GM12878 (cell line): ENCODE results near the gene HERC2. TPM values are rescaled to one million over a fixed set of nuclear protein-coding genes. Genes with fewer than 3 reads are reported as not detected.
"Not testable (repeated sequence)": the region's sequence is repeated elsewhere in the genome, so short reads cannot be mapped to it uniquely, and the experiment has no call there.

ENCODE experiments used
- ATAC-seq: fragments of 200-7000 bp; cut with Tn5 transposase; 3 replicates; pipeline ENCODE4 v1.9.1; 2020; ENCODE audit warnings: mild to moderate bottlenecking, moderate library complexity
- BruUV-seq: library from RNA; stranded (reverse); fragments of 400-500 nt; replicated peaks from 2 replicates; lab custom pipeline; 2021; lab: Mats Ljungman, UMichigan
- CTCF ChIA-PET: fragments of 300-600 bp; sonication (Branson Sonifier 250); formaldehyde crosslinking; extraction: SDS; loops from one replicate; lab custom pipeline; 2021; ENCODE audit warnings: inconsistent platforms; lab: Yijun Ruan, JAX
- POLR2A ChIA-PET: fragments of 350-600 bp; formaldehyde crosslinking; extraction: SDS; loops from one replicate; lab custom pipeline; 2021; ENCODE audit warnings: inconsistent platforms; lab: Charles Lee
- RAD21 ChIA-PET: fragments of 300-600 bp; sonication (Branson Sonifier 250); formaldehyde crosslinking; loops from one replicate; lab custom pipeline; 2023; ENCODE audit warnings: antibody characterized with exemption; ENCODE audit not compliant: unreplicated experiment; lab: Charles Lee
- SMC1A ChIA-PET: fragments of 300-600 bp; sonication (Branson Sonifier 250); formaldehyde crosslinking; loops from one replicate; lab custom pipeline; 2023; ENCODE audit not compliant: unreplicated experiment, uncharacterized antibody; lab: Charles Lee
- DNase-seq: peaks from one replicate; pipeline ENCODE4 v3.0.0-alpha.2; 2011; ENCODE audit warnings: low read depth, low spot score
- FAIRE-seq: peaks from 3 replicates; lab custom pipeline; 2011; peaks lifted over from hg19 to GRCh38; lab: Jason Lieb, UNC
- H2AFZ ChIP-seq: 2 replicates; pipeline ENCODE4 v1.6.0; 2011; ENCODE audit warnings: low read depth, low read length, control low read depth; ENCODE audit not compliant: control insufficient read depth
- H3K27ac ChIP-seq: 2 replicates; pipeline ENCODE4 v1.5.1; 2011; ENCODE audit warnings: control low read depth; ENCODE audit not compliant: control insufficient read depth, insufficient read depth
- H3K27me3 ChIP-seq, 2 experiments: replicated peaks in 1 of 2; 2 replicates each; pipeline versions ENCODE4 v1.6.0 to v1.6.1; 2011; ENCODE audit warnings: low read length in 1 of 2; ENCODE audit not compliant: control insufficient read depth in 2 of 2, insufficient read depth in 2 of 2
- H3K36me3 ChIP-seq, 2 experiments: 2 replicates each; pipeline ENCODE4 v1.5.1; 2011; ENCODE audit warnings: low read length in 1 of 2; ENCODE audit not compliant: control insufficient read depth in 2 of 2, insufficient read depth in 2 of 2
- H3K4me1 ChIP-seq: 2 replicates; pipeline ENCODE4 v1.6.1; 2011; ENCODE audit warnings: mild to moderate bottlenecking, low read length, moderate library complexity, mixed read lengths; ENCODE audit not compliant: control insufficient read depth, insufficient read depth
- H3K4me2 ChIP-seq: 2 replicates; pipeline ENCODE4 v1.6.0; 2011; ENCODE audit warnings: control low read depth; ENCODE audit not compliant: control insufficient read depth, insufficient read depth
- H3K4me3 ChIP-seq: fragments of 200-600 bp; sonication (generic); 2 replicates; pipeline ENCODE4 v1.5.1; 2016
- H3K79me2 ChIP-seq: 2 replicates; pipeline ENCODE4 v1.6.0; 2011; ENCODE audit warnings: low read length; ENCODE audit not compliant: control insufficient read depth, insufficient read depth
- H3K9ac ChIP-seq: 2 replicates; pipeline ENCODE4 v1.8.0; 2011; ENCODE audit warnings: low read length, control low read depth, mixed read lengths; ENCODE audit not compliant: control insufficient read depth, insufficient read depth
- H3K9me3 ChIP-seq: replicated peaks from 3 replicates; pipeline ENCODE4 v1.5.1; 2011; ENCODE audit warnings: mild to moderate bottlenecking, low read length; ENCODE audit not compliant: control insufficient read depth, insufficient read depth
- H4K20me1 ChIP-seq: 2 replicates; pipeline ENCODE4 v1.6.0; 2011; ENCODE audit not compliant: control insufficient read depth, insufficient read depth
- BCL11A ChIP-seq: IDR thresholded peaks from 2 replicates; pipeline ENCODE4 v1.6.1; 2011; ENCODE audit warnings: low read depth, low read length
- IRF5 ChIP-seq: fragments of 450-650 bp; IDR thresholded peaks from 2 replicates; pipeline ENCODE4 v1.6.1; 2017; ENCODE audit warnings: borderline replicate concordance
- REST ChIP-seq: IDR thresholded peaks from 2 replicates; pipeline ENCODE4 v1.6.1; 2012; ENCODE audit warnings: mild to moderate bottlenecking, low read depth, low read length
- SREBF2 ChIP-seq: IDR thresholded peaks from 2 replicates; pipeline ENCODE4 v1.6.1; 2012; ENCODE audit warnings: mild to moderate bottlenecking, low read length
- ZNF274 ChIP-seq: IDR thresholded peaks from one replicate; pipeline ENCODE4 v1.8.0; 2011; ENCODE audit not compliant: insufficient read length, insufficient read depth
- WGBS: methylation state at CpG from one replicate; pipeline ENCODE4 v1.1.6; 2016; ENCODE audit warnings: low lambda C conversion rate; ENCODE audit not compliant: insufficient replicate concordance, insufficient coverage; ENCODE audit errors: missing lambda C conversion rate; 5-methylcytosine and 5-hydroxymethylcytosine counted together
- in situ Hi-C: fragments of 300-500 bp; cut with MboI; formaldehyde crosslinking; loops from 9 replicates; pipeline ENCODE4 v1.14.3; 2018; ENCODE audit warnings: mixed read lengths
- intact Hi-C: fragments of 100-400 bp; cut with micrococcal nuclease; formaldehyde crosslinking; loops from one replicate; pipeline ENCODE4 v1.14.2; 2022; ENCODE audit not compliant: unreplicated experiment
- polyA plus RNA-seq, 11 experiments: library from polyadenylated mRNA; depleted of rRNA in 4 of 11; unstranded in 6 of 11; stranded (reverse) in 5 of 11; fragments of >200 nt; fragmentation: Nextera tagmentation in 4 of 11; fragmentation: Illumina TruSeq in 1 of 11; extraction: Ambion mirVana in 4 of 11; extraction: Trizol in 1 of 11; gene quantifications; 1 replicate in 1 of 11; 2 replicates in 10 of 11; pipeline versions ENCODE4 v1.2.1 to v1.2.3, GENCODE V29; 2011 to 2016; ENCODE audit warnings: inconsistent platforms in 2 of 11, missing spikeins in 2 of 11, low read depth in 1 of 11
- total RNA-seq, 4 experiments: library from RNA; depleted of rRNA in 3 of 4; stranded (reverse); fragments of >200 nt in 3 of 4; fragmentation: Illumina TruSeq in 1 of 4; extraction: Trizol in 1 of 4; gene quantifications; 2 replicates each; pipeline versions ENCODE4 v1.2.1 to v1.2.3, GENCODE V29; 2013 to 2021

The HERC2 gene
- total and polyA plus RNA-seq, 10 of the 15 experiments (the other 5 are each of a cell fraction or from before 2014, with no cell fraction given): 6.1 to 39.0 (median 24.0) TPM

DNA sequence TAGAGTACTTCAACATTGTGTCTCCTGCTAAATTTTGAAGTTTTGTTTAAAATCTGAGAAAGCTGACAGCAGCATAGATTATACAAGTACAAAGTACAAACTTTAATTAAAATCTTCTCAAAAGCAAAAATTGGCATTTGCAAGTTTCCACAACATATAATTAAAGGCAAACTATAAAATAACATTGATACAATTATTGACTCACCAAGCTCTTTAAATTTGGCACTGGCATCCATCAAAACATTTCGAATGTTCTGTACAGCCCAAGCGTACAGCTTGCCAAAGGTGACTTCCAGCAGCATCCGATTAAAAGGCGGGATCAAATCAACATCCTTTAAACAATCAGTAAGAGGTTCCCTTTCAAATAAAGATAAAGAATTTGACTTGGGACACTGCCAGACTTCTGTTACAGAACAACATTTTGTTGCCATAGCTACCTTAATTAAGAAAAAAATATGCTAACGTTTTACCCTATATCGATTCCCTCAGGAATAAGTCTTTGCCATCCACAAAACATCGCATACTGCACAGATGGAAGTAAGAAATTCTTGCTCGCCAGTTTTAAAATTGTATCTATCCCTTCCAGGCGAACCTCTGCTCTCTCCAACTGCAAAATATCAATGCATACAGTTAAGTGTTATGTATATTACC lies 92.9 kb downstream of the HERC2 start:
- POLR2A ChIA-PET, H3K4me1 ChIP-seq, BruUV-seq, in situ Hi-C loops, RAD21 ChIA-PET, H3K79me2 ChIP-seq, H3K36me3 ChIP-seq, H3K27ac ChIP-seq, CTCF ChIA-PET, ATAC-seq, H2AFZ ChIP-seq, H3K4me2 ChIP-seq, H3K4me3 ChIP-seq, H3K9me3 ChIP-seq, DNase-seq, H3K9ac ChIP-seq, H4K20me1 ChIP-seq, FAIRE-seq, H3K27me3 ChIP-seq, intact Hi-C loops, SMC1A ChIA-PET: not testable (repeated sequence)
- 94% methylated on average over 9 of the region's 9 CpGs for WGBS

DNA sequence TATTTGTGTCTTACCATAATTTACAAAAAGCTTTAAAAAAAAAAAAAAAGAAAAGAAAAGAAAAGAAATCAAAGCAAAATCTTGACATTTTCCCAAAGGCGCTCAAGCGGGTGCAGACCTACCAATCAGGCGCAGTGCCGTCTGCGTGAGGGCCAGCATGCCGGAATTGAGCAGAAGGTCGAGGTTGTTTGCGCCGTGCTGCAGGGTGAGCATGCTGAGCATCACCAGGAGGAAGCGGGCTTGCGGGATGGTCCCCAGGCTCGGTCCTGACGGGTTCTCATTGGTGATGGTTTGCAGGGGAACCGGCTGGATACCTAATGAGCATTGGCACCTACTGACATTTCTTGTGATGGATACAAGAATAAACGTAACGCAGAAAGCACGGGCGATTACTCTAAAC lies 93.9 kb downstream of the HERC2 start:
- Histone ChIP-seq H3K9ac (no peak overlapping the region), H2AFZ (no peak overlapping the region), H3K79me2 (no peaks in the 10 kb centered on the region), H3K9me3 (no peaks in the 10 kb centered on the region), H3K27ac (no peak overlapping the region)
- intact Hi-C loops: no loop called here
- in situ Hi-C loops: no loop called here
- BruUV-seq: no TSS peak
- CTCF ChIA-PET: no interaction called here
- RAD21 ChIA-PET: no interaction called here
- no peak for TF ChIP-seq BCL11A
- no peak for TF ChIP-seq SREBF2
- no peak for TF ChIP-seq ZNF274
- no peak for TF ChIP-seq REST
- TF ChIP-seq IRF5: no peak
- TF ChIP-seq, all 136 proteins: peak for 0
- WGBS: 98% methylated on average over 15 of the region's 18 CpGs
- no peaks in the 10 kb centered on the region; a peak in 2 of 4 replicates for H3K36me3 ChIP-seq
- ATAC-seq (no peak), FAIRE-seq (no peak), DNase-seq (no peak)
- no peaks in the 10 kb centered on the region for H4K20me1 ChIP-seq
- no peak overlapping the region for H3K4me2 ChIP-seq
- ChIA-PET SMC1A (no interaction called here), POLR2A (no interaction called here)
- no peak overlapping the region for H3K4me3 ChIP-seq
- no peaks in the 10 kb centered on the region for H3K27me3 ChIP-seq
- no peaks in the 10 kb centered on the region for H3K4me1 ChIP-seq

DNA sequence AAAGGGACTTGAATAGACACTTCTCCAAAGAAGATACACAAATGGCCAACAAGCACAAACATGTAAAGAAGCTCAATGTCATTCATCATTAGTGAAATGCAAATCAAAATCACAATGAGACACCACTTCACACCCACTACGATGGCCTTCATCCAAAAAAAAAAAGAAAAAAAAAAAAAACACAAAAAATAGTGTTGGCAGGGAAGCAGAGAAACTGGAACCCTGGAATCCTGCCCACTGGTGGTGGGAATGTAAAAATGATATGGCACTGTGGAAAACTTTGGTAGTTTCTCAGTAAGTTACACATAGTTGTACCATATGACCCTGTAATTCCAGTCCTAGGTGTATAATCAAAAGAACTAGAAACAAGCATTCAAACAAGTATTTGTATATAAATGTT lies 94.7 kb downstream of the HERC2 start:
- H3K9ac ChIP-seq, H4K20me1 ChIP-seq, H3K79me2 ChIP-seq, intact Hi-C loops, H3K27ac ChIP-seq, H3K4me2 ChIP-seq, POLR2A ChIA-PET, H3K9me3 ChIP-seq, BruUV-seq, H3K4me3 ChIP-seq, DNase-seq, H2AFZ ChIP-seq, H3K27me3 ChIP-seq, SMC1A ChIA-PET, RAD21 ChIA-PET, H3K4me1 ChIP-seq, H3K36me3 ChIP-seq, CTCF ChIA-PET, FAIRE-seq, in situ Hi-C loops, ATAC-seq: not testable (repeated sequence)
- WGBS: 80% methylated on average over 1 of the region's 1 CpG
